ACHN (cell line): ENCODE data around the gene EGFLAM.

ENCODE experiments used
- DNase-seq: peaks from one replicate; pipeline ENCODE4 v3.0.0-alpha.2; 2015
- in situ Hi-C: cut with HindIII; loops from 2 replicates; pipeline ENCODE4 v1.10.0; 2017; ENCODE audit warnings: low sequenced_read_pairs, low pct_ligation_motif_present, low pct_unique_long_range_greater_than_20kb

EGFLAM gene

GRCh38 chr5:38452201-38452600 is 193.8 kb downstream of the EGFLAM start:
- no peak for DNase-seq
- in situ Hi-C loops, result no loop called here

DNA sequence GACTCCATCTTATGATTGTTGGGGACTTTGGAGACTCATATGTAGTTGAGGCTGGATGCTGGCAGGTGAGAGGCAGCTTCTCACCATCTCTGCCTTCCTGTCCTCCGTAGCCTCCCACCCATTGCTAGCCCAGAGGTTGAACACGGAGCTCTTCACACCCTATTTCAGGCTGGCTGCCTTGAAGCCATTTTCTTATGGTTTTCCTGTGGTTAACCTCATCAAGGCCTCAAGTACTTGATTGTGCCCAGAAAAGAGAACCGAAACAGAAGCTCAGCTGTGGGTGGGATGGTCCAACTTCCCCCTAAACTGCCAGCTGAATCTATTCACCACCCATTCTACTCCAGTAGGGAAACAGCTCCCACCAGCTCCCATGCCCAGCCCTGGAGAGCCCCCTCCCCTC is 195.1 kb downstream of the EGFLAM start:
- no peak for DNase-seq
- in situ Hi-C loops, result no loop called here

GRCh38 chr5:38453921-38454320 is 195.6 kb downstream of the EGFLAM start:
- in situ Hi-C loops, result no loop called here
- DNase-seq, result no peak

GRCh38 chr5:38455796-38456330 is 197.5 kb downstream of the EGFLAM start:
- DNase-seq, result no peak
- in situ Hi-C loops, result no loop called here

GRCh38 chr5:38456657-38457399 is 198.5 kb downstream of the EGFLAM start:
- in situ Hi-C loops, result no loop called here
- no peak for DNase-seq

DNA sequence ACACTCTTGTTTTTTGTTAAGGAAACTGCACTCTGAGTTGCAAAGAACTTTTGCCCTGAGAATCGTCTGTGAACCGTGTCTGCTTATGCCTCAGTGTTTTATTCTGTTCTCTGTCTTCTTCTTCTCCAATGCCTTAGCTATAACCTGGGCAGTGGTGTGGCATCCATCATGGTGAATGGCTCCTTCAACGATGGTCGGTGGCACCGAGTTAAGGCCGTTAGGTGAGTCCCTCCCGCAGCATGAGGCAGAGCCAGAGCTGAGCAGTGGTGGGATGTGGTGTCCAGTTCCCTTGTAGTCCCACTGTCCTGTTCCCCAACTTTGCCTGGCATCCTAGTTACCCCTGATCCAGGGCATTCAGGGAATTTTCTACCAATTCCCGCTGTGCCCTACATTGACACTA is 199.8 kb downstream of the EGFLAM start:
- in situ Hi-C loops, result no loop called here

DNA sequence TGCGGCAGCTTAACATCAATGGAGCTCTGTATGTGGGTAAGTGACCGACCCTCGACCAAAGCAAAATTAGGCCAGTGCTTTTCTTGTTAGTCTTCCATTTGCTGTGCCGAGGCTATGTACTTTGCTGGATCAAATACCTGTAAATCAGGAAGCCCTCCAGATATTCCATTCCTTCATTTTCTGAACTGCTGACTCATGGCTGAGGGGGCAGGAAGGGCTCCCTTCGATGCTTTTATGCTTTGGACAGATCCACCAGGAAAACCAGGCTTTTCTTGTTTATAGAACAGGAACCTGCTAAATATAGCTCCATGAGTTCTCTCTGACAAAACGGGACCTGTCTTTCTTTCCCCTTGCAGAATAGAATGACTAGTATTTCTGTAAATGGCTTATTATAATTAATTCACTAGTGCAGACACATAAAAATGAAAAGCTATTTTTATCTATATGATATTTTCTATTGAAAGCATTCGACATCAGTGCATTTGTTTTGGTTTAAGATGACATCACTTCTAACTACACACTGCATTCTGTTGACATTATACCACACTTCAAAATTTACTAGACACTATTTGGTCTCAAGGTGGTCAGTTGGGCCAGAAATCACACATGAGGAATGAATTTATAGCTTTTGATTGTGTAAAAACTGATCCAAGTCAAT is 204.7 kb downstream of the EGFLAM start:
- no peak for DNase-seq
- in situ Hi-C loops, result no loop called here

More for the DNA sequence above, 199.8 kb downstream of the EGFLAM start:
- no peak for DNase-seq

DNA sequence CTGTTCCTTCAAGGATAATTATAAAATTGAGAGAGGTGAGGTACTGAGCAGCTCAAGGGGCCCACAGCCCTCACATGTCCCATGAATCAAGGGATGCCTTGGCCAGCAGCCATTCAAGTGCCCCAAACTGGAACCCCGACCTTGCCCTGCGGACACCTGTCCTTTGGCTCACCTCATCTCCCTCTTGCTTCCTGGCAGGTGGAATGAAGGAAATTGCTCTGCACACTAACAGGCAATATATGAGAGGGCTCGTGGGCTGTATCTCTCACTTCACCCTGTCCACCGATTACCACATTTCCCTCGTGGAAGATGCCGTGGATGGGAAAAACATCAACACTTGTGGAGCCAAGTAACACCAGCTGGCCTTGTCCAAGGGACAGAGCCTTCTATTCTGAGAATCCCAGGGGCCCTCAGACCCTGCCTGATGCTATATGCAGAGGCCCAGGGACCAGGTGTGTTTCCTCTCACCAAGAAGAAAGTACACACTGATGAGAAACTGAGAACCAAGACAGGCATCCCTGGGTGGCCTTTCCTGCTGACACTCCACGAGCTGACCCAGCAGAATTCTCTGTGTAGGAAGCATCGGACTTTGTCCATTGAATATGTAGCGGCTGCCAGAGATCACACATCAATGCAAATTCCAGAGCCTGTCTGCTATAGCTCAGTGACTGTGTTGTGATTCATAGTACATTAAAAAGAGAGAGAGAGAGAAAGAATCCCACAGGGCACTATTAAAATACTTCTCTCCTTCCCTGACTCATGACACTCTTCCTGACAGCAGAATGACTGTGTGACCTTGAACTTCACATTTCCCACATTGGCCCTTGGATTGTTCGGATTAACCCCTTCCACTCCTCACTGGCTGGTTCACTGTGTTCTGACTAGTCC is 205.5 kb downstream of the EGFLAM start:
- peak; percentile 93 for DNase-seq
- in situ Hi-C loops, result no loop called here

- in situ Hi-C loops, result no loop called here
- DNase-seq, result no peak
Observed at GRCh38 chr5:38465061-38465460, 206.7 kb downstream of the EGFLAM start.

- in situ Hi-C loops, result no loop called here
Observed at GRCh38 chr5:38465702-38466423, 207.5 kb downstream of the EGFLAM start.

DNA sequence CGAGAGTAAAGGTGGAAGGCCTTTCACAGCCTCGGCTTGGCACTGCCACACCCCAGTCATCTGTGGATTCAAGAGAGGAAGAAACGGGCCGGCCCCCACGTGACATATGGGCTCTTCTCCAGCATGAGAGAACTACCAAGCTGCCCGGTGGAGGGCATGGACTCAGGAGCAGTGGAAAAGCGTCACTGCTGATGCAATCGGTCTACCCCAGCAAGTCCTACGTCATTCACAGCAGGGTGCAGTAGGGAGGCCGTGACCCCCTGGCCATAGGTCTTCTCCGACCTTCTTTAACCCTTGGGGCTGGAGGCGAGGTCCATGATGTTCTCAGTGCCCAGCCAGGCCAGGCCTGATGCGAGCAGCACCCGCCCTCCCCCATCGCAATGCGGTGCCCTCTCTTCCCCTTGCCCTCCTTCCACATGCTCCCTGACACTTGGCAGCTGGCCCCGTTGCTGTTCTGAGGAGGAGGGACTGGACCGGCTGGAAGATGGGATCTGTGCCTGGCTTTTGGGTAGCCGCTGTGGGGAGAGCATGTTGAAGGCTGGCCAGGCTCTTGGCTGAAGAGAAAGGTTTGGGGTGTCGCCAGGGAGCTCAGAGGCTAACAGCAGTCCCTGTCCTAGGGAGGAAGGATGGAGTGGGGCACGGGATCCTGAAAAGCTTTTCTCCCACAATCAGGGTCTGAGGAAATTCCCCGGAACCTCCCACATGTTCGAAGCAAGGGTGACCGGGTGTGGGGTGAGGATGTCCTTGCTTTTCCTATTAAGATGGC is 208.2 kb downstream of the EGFLAM start:
- in situ Hi-C loops, result no loop called here
- no peak for DNase-seq

More at GRCh38 chr5:38465702-38466423, 207.5 kb downstream of the EGFLAM start:
- no peak for DNase-seq

DNA sequence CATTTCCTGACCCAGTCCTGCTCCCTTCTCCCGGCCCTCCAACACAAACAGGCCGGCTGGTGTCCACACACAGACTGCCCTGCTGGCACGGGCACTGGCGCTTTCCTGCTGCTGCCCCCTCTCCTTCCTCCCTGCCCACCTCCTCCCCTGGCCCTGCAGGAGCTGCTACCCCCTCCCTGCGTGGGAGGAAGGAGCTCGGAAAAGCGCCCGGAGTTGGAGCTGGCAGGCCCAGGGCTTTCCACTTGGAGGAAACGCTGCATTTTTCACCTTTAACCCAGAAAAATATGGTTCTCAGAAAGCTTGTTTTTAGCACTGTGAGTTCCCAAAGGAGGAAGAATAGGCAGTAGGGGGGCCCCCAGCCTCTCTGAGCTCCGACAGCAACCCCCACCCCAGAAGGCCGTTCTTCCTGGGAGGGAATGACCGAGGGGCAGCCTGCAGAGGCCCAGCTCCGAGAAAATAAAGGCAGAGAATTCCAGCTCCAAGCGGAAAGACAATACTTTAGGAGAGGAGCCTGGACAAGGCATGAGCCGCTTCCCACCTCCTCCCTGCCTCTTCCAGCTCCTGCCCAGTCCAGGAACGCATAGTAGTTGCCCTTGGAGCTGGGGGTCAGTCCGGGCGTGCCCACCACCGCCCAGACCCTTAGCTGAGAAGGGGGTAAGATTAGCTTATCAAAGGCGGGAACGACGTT is 209.1 kb downstream of the EGFLAM start:
- no peak for DNase-seq
- in situ Hi-C loops, result no loop called here

- in situ Hi-C loops, result no loop called here
- DNase-seq, result peak; percentile 89
Observed at GRCh38 chr5:38468202-38468673, 209.9 kb downstream of the EGFLAM start.

- in situ Hi-C loops, result no loop called here
Observed at GRCh38 chr5:38468978-38469706, 210.8 kb downstream of the EGFLAM start.

GRCh38 chr5:38469707-38470267 is 211.4 kb downstream of the EGFLAM start:
- DNase-seq, result no peak
- in situ Hi-C loops, result no loop called here

More at GRCh38 chr5:38468978-38469706, 210.8 kb downstream of the EGFLAM start:
- DNase-seq, result no peak

DNA sequence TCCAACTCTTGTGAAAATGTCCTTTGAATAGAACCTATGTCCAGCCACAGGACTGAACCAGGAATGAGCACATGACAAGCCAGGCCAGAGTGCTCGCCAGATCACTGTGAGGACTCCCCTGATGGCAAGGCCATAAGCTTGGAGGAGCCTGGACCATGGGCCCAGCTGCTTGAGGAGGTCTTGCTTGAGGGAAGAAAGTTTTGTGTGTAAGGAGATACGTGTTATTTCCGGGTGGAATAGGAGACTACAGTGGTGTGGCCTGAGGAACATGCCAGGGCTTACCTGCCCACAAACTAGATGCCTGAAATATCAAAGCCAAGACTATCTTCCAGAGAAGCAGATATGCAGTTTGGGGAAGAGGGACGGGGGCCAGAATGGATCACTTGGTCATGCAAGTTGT is 213.3 kb downstream of the EGFLAM start:
- in situ Hi-C loops, result no loop called here
- DNase-seq, result no peak
